Right atrium auricular region (tissue), 2 donors: Measurements from ENCODE around the gene UBE2Z. TPM values are rescaled to one million over a fixed set of nuclear protein-coding genes. Genes with fewer than 3 reads are reported as not detected.

Source experiments
- DNase-seq: peaks from one replicate; pipeline ENCODE4 v3.0.0-alpha.2; 2019; ENCODE audit warnings: low spot score
- H3K27ac ChIP-seq, 2 donors: fragments of 200-600 bp; sonication (generic); 1 replicate in 1 of 2; 2 replicates in 1 of 2; pipeline ENCODE4 v1.5.1; 2016 to 2019
- H3K27me3 ChIP-seq, 2 donors: fragments of 200-600 bp; sonication (generic); one replicate each; pipeline versions ENCODE4 v1.5.1 to v1.6.0; 2017 to 2019
- H3K36me3 ChIP-seq: fragments of 200-600 bp; sonication (generic); one replicate; pipeline ENCODE4 v1.5.1; 2016
- H3K4me1 ChIP-seq, 2 donors: fragments of 200-600 bp; sonication (generic); one replicate each; pipeline versions ENCODE4 v1.5.1 to v1.6.0; 2017 to 2019
- H3K4me3 ChIP-seq, 2 donors: fragments of 200-600 bp; sonication (generic); 1 replicate in 1 of 2; 2 replicates in 1 of 2; pipeline ENCODE4 v1.5.1; 2017 to 2019; ENCODE audit warnings: mild to moderate bottlenecking in 1 of 2, moderate library complexity in 1 of 2
- H3K9me3 ChIP-seq, 2 donors: fragments of 200-600 bp; sonication (generic); one replicate each; pipeline ENCODE4 v1.5.1; 2019
- CTCF ChIP-seq, 2 donors: fragments of 200-600 bp; sonication (generic); IDR thresholded peaks; one replicate each; pipeline ENCODE4 v1.5.1; 2019; ENCODE audit warnings: antibody characterized with exemption in 2 of 2
- total RNA-seq, 2 donors: library from RNA; depleted of rRNA; stranded (reverse); fragments of >200 nt; gene quantifications; one replicate each; pipeline ENCODE4 v1.1.0, GENCODE V29; 2016

The UBE2Z gene
- total RNA-seq, 2 donors from 2014 or later = 42.7 to 51.8 TPM

DNA sequence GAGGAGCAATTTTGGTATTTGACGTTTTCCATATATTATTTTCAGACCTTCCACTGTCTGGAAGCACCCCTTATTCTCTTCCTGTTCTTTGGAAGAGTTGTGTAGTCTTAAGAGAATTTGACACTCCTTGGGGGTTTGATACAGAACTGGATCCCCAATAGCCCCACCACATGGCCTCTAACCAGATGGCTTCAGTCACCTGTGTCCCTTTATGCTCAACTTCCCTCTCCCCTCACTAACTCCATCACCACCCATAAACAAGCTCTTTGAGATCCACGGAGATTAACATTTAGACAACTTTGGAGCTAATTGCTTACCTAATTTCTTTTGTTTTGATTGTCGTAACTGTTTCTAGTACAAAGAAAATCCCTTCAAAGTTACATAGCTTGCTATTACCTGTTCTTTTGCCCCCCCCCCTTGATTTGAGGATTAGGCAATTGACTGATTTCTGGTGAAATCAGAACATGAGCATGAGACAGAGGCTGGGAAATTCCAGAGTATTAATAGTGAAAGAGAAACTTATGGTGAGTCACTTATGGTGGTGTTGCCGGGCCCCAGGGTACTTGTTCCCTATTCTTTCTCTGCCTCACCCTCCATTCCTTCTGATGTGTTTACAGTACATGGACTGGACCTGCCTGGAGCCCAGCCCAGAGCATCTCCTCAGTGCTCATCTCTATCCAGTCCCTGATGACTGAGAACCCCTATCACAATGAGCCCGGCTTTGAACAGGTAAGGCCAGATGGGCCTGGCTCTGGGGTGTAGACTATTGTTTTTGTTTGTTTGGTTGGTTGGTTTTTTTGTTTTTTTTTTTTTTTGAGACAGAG is 7.5 kb downstream of the UBE2Z start:
- H3K4me3 ChIP-seq = no peak overlapping the region
- H3K36me3 ChIP-seq = peaks cover 75% of the 10 kb centered on the region

DNA sequence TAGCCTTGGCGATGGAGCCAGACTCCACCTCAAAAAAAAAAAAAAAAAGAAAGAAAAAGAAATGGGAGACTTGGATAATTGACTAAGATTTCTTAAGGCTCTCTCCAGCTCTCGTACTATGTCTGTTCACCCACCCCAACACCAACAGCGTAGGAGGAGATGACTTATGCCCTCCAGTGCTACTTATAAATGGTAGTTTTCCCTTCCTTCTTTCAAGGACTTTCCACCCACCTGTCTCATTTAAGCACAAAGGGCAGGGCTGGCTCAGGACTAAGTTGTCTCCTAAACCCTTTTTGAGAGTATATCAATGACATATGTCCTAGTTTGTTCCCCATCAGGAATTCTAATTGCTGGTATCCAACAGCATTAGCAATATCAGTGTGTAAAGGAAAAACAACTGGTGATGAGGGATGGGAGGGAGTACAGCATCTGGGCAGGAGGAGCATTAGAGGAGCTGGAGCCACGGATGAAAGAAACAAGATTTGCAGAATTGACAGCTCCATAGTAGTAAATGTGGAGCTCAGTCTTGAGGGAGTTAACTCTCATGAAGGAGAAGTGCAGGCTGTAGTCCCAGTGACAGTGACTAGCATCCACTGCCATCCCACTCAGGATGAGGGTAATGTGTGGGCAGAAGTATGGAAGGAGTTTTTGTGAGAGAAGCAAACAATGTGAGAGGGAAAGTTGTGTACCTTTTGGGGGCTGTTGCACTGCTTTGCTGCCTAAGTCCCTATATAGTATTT is 17.2 kb downstream of the UBE2Z start:
- Histone ChIP-seq H3K4me1 (peaks cover 0 to 7% of the 10 kb centered on the region in 2 donors), H3K9me3 (no peaks in the 10 kb centered on the region), H3K4me3 (no peak overlapping the region), H3K27ac (no peak overlapping the region), H3K36me3 (peaks cover 92% of the 10 kb centered on the region), H3K27me3 (no peaks in the 10 kb centered on the region)
- no peak for DNase-seq
- TF ChIP-seq CTCF (IDR thresholded peaks at IDR 0.05) = no peak

More for the DNA sequence above, 7.5 kb downstream of the UBE2Z start:
- H3K4me1 ChIP-seq = peaks cover 0 to 20% of the 10 kb centered on the region in 2 donors
- DNase-seq = no peak
- H3K27ac ChIP-seq = no peak overlapping the region
- no peaks in the 10 kb centered on the region for H3K27me3 ChIP-seq
- no peak for TF ChIP-seq CTCF (IDR thresholded peaks at IDR 0.05)
- H3K9me3 ChIP-seq = no peaks in the 10 kb centered on the region

DNA sequence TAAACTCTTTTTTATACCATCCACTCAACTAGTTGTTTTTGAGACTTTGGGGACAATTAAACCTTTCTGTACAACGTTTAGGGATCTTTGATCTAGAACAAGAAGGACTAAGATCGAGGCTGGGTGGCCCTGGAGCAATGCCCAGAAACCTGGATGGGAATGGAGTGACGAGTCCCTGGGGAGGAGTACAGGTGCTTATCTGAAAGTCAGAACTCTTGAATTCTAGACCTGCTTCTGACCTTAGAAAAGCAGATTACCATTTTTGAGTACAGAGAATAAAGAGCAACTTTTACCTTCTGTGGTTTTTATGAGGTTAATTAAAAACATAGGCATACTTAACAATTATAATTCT is 17.8 kb downstream of the UBE2Z start:
- Histone ChIP-seq H3K9me3 (no peaks in the 10 kb centered on the region), H3K4me1 (peaks cover 0 to 7% of the 10 kb centered on the region in 2 donors), H3K4me3 (no peak overlapping the region), H3K27ac (no peak overlapping the region), H3K36me3 (peaks cover 92% of the 10 kb centered on the region), H3K27me3 (no peaks in the 10 kb centered on the region)
- TF ChIP-seq CTCF (IDR thresholded peaks at IDR 0.05) = no peak
- DNase-seq = no peak

DNA sequence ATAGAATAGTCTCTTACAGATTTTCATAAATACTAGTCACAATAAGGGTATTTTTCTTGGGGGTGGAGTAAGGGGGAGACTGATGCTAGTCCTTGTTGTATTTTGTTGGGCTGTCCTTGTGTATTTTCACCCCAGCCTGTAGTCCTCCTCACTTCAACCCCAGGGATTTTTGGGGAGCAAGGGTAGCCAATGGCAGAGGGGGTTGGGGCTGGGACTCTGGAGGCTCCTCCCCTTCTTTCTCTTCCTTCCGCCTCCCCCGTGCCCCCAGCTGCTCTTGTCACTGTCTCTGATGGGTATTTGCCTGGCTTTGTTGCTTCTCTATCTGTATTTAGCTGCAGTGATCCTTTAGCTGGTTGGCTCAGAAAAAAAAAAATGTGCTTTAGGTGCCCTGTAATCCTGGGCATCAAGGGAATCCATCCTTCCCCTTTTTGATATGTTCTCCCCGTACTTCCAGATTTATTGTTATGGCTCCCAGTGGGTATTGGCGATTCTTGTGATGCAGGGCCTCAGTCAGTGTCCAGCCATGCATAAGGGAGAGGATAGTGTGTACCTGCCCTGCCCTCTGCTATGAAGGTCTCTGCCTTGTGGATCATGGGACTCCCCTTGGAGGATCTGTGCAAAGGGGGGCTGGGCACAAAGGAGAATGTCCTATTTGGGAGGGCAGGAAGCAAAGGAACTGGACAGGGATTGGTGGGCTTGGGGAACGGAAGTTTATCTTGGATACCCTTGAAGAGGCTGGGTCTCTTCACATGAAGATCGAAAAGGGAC is 20.0 kb downstream of the UBE2Z start:
- no peak overlapping the region for H3K4me3 ChIP-seq
- no peaks in the 10 kb centered on the region for H3K9me3 ChIP-seq
- no peak for DNase-seq
- H3K36me3 ChIP-seq = peaks cover 91% of the 10 kb centered on the region
- no peak overlapping the region for H3K27ac ChIP-seq
- no peaks in the 10 kb centered on the region for H3K27me3 ChIP-seq
- peaks cover 0 to 7% of the 10 kb centered on the region in 2 donors for H3K4me1 ChIP-seq
- TF ChIP-seq CTCF (IDR thresholded peaks at IDR 0.05) = no peak

DNA sequence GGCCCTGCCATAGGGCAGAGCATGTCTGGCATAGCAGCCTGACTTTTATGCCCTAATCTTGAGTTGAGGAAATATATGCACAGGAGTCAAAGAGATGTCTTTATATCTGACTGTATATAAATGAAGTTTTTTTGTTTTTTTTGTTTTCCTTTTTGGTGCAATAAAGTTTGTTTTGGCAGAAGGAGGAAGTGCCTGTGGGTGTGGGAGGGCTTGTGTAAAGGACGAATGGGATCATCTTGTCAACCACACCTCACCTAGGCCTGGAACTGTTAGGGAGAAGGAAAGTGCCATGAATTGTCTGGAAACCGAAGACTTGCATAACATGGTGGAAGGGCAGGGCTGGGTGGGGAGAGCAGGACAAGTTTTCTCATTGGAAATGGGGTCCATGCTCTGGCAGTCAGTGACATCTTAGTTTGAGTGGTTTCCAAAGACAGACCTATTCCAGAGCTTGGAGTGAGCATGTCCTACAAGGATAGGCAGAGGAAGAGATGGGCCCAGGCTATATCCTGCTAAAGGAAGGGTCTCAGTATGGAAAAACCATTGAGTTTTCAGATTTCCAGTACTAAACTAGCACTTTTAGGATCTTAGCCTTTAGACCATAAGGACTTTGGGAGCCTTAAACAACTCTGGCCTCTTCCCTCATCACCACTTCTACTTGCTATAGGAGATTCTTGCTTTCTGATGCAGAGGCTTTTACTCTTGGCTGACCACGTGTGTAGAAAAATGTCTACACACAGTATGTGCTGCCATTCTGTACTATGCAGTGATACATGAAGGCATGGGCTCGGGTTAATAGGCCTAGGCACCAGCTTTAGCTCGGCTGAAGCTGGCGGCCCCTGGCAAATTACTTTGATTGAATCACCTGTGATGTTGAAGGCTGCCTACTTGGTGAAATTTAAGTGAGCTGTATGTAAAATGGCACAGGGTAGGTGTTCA is 20.9 kb downstream of the UBE2Z start:
- Histone ChIP-seq H3K4me1 (peaks cover 0 to 7% of the 10 kb centered on the region in 2 donors), H3K9me3 (no peaks in the 10 kb centered on the region), H3K27ac (no peak overlapping the region), H3K36me3 (peaks cover 91% of the 10 kb centered on the region), H3K27me3 (no peaks in the 10 kb centered on the region), H3K4me3 (no peak overlapping the region)
- TF ChIP-seq CTCF (IDR thresholded peaks at IDR 0.05) = no peak
- DNase-seq = no peak
